ENCODE data around the gene TOMM40.
"Not testable (repeated sequence)": the region's sequence is repeated elsewhere in the genome, so short reads cannot be mapped to it uniquely, and the experiment has no call there.

The TOMM40 gene

GRCh38 chr19:44900328-44901244 is 9.5 kb downstream of the TOMM40 start:
- DNase-seq: no peak

GRCh38 chr19:44903216-44903601 is 12.2 kb downstream of the TOMM40 start:
- no peak for DNase-seq

- peak; percentile 78 for DNase-seq
These were observed 12.8 kb downstream of the TOMM40 start for GRCh38 chr19:44903602-44904425.

- no peak for DNase-seq
These were observed 13.5 kb downstream of the TOMM40 start for GRCh38 chr19:44904426-44904994.

GRCh38 chr19:44905437-44906160 is 14.5 kb downstream of the TOMM40 start, which contains the start of gene APOE:
TSS of gene APOE (plus strand) at chr19:44905796. CDS start at chr19:44906625, 829 bp downstream.
- DNase-seq: no peak

GRCh38 chr19:44907613-44908012 is 16.6 kb downstream of the TOMM40 start:
- no peak for DNase-seq

GRCh38 chr19:44908074-44908835 is 17.2 kb downstream of the TOMM40 start:
- DNase-seq: no peak

GRCh38 chr19:44908836-44909261 is 17.8 kb downstream of the TOMM40 start:
- no peak for DNase-seq

GRCh38 chr19:44909775-44910174 is 18.7 kb downstream of the TOMM40 start:
- no peak for DNase-seq

GRCh38 chr19:44911896-44912295 is 20.8 kb downstream of the TOMM40 start:
- not testable (repeated sequence) for DNase-seq

GRCh38 chr19:44912854-44913253 is 21.8 kb downstream of the TOMM40 start:
- no peak for DNase-seq

- DNase-seq: not testable (repeated sequence)
These were observed 22.7 kb downstream of the TOMM40 start for GRCh38 chr19:44913512-44914432.

GRCh38 chr19:44914433-44915206 is 23.6 kb downstream of the TOMM40 start, which contains the start of gene APOC1:
TSS of gene APOC1 (plus strand) at chr19:44914608. CDS start at chr19:44914892, 284 bp downstream.
- DNase-seq: peak; percentile 86

- DNase-seq: no peak
These were observed 33.2 kb downstream of the TOMM40 start for GRCh38 chr19:44924243-44924725.

GRCh38 chr19:44925114-44925891 is 34.2 kb downstream of the TOMM40 start:
- no peak for DNase-seq

GRCh38 chr19:44926245-44927077 is 35.4 kb downstream of the TOMM40 start:
- DNase-seq: not testable (repeated sequence)

- DNase-seq: no peak
These were observed 36.7 kb downstream of the TOMM40 start for GRCh38 chr19:44927746-44928145.

- no peak for DNase-seq
These were observed 39.0 kb downstream of the TOMM40 start for GRCh38 chr19:44930088-44930487.

Data from activated CD4-positive, alpha-beta T cell treated with anti-CD3 and anti-CD28 coated beads, Interleukin-2, amount 50 U/mL, for 16 hours (primary cell).